ENCODE results near the gene CHRNA9. TPM values are rescaled to one million over a fixed set of nuclear protein-coding genes. Genes with fewer than 3 reads are reported as not detected.

Gene CHRNA9
- total RNA-seq, 1 donor from 2014 or later, result 0.43 TPM

GRCh38 chr4:40328383-40328782, 6.8 kb upstream of the CHRNA9 start:
- no peaks in the 10 kb centered on the region for H3K9me3 Mint-ChIP-seq (ENCODE audit: low read depth)
- H3K4me1 Mint-ChIP-seq (ENCODE audit: low read depth), result peaks cover 18% of the 10 kb centered on the region
- H3K36me3 Mint-ChIP-seq (ENCODE audit: insufficient read depth), result no peaks in the 10 kb centered on the region
- H3K27ac Mint-ChIP-seq, result no peak overlapping the region
- H3K27me3 Mint-ChIP-seq, result no peaks in the 10 kb centered on the region
- DNase-seq (ENCODE audit: low spot score, unreplicated experiment), result no peak
- no peak overlapping the region for H3K4me3 Mint-ChIP-seq (ENCODE audit: low read depth)
- no peak for TF ChIP-seq CTCF (IDR thresholded peaks at IDR 0.05; ENCODE audit: unreplicated experiment)

- Mint-ChIP-seq H3K27me3 (peaks cover 3% of the 10 kb centered on the region), H3K4me1 (ENCODE audit: low read depth) (peaks cover 12% of the 10 kb centered on the region), H3K36me3 (ENCODE audit: insufficient read depth) (no peaks in the 10 kb centered on the region), H3K4me3 (ENCODE audit: low read depth) (no peak overlapping the region), H3K27ac (no peak overlapping the region), H3K9me3 (ENCODE audit: low read depth) (no peaks in the 10 kb centered on the region)
- DNase-seq (ENCODE audit: low spot score, unreplicated experiment), result no peak
- TF ChIP-seq CTCF (IDR thresholded peaks at IDR 0.05; ENCODE audit: unreplicated experiment), result no peak
These were observed 5.3 kb upstream of the CHRNA9 start for GRCh38 chr4:40329805-40330204.

DNA sequence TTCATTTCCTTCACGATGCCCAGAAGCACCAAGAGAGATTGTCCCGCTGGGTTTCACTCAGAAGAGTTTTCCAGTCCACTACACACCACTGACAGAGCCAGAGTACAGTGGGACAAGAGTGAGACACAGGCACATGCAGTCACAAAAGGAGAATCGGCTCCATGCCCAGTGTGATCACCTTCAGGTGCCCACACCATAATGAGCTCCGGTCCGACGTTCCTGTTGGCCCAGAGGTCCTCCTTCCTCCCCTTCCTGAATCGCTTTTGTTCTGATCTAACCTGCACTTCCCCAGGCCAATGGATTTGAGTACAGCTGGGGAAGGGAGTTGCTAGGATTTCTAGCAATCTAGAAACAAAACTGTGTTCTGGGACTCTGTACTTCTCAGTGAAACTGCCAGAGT, 4.6 kb upstream of the CHRNA9 start:
- no peak for TF ChIP-seq CTCF (IDR thresholded peaks at IDR 0.05; ENCODE audit: unreplicated experiment)
- H3K27ac Mint-ChIP-seq, result no peak overlapping the region
- no peaks in the 10 kb centered on the region for H3K9me3 Mint-ChIP-seq (ENCODE audit: low read depth)
- H3K4me1 Mint-ChIP-seq (ENCODE audit: low read depth), result peaks cover 7% of the 10 kb centered on the region
- DNase-seq (ENCODE audit: low spot score, unreplicated experiment), result no peak
- no peak overlapping the region for H3K4me3 Mint-ChIP-seq (ENCODE audit: low read depth)
- H3K27me3 Mint-ChIP-seq, result peaks cover 3% of the 10 kb centered on the region
- no peaks in the 10 kb centered on the region for H3K36me3 Mint-ChIP-seq (ENCODE audit: insufficient read depth)

GRCh38 chr4:40331101-40331745, 3.9 kb upstream of the CHRNA9 start:
- no peak for TF ChIP-seq CTCF (IDR thresholded peaks at IDR 0.05; ENCODE audit: unreplicated experiment)
- H3K36me3 Mint-ChIP-seq (ENCODE audit: insufficient read depth), result no peaks in the 10 kb centered on the region
- H3K27ac Mint-ChIP-seq, result peak overlapping the region; percentile 25
- H3K27me3 Mint-ChIP-seq, result peaks cover 3% of the 10 kb centered on the region
- no peak overlapping the region for H3K4me3 Mint-ChIP-seq (ENCODE audit: low read depth)
- H3K9me3 Mint-ChIP-seq (ENCODE audit: low read depth), result no peaks in the 10 kb centered on the region
- peaks cover 7% of the 10 kb centered on the region for H3K4me1 Mint-ChIP-seq (ENCODE audit: low read depth)
- no peak for DNase-seq (ENCODE audit: low spot score, unreplicated experiment)

DNA sequence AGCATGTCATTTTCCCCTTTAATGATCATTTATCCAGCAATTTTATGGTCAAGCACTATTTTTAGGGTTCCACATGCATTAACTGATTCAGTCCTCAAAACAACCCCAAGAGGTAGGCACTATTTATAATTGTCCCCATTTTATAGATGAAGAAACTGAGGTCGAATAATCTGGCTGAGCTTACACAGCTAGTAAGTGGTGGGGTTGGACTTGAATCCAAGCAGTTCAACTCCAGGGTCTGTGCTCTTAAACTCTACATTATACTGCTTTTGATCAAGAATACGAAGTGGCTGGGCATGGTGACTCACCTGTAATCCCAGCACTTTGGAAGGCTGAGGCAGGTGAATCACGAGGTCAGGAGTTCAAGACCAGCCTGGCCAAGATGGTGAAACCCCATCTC, 3.2 kb upstream of the CHRNA9 start:
- Mint-ChIP-seq H3K27me3 (peaks cover 3% of the 10 kb centered on the region), H3K4me3 (ENCODE audit: low read depth) (no peak overlapping the region), H3K36me3 (ENCODE audit: insufficient read depth) (no peaks in the 10 kb centered on the region), H3K9me3 (ENCODE audit: low read depth) (no peaks in the 10 kb centered on the region), H3K4me1 (ENCODE audit: low read depth) (peaks cover 7% of the 10 kb centered on the region), H3K27ac (no peak overlapping the region)
- DNase-seq (ENCODE audit: low spot score, unreplicated experiment), result no peak
- TF ChIP-seq CTCF (IDR thresholded peaks at IDR 0.05; ENCODE audit: unreplicated experiment), result no peak

All from progenitor cell of endocrine pancreas (in vitro differentiated cells).